Panc1 (cell line): ENCODE measurements around the gene SMG6. TPM values are rescaled to one million over a fixed set of nuclear protein-coding genes. Genes with fewer than 3 reads are reported as not detected.
A peak's percentile ranks its signal among the peaks of the same experiment; 100 is the strongest.

ENCODE experiments used
- ATAC-seq: fragments of 200-7000 bp; cut with Tn5 transposase; 2 replicates; pipeline ENCODE4 v1.9.1; 2020; ENCODE audit warnings: mild to moderate bottlenecking, moderate library complexity
- BruUV-seq: library from RNA; stranded (reverse); fragments of 400-500 nt; replicated peaks from 2 replicates; lab custom pipeline; 2021; lab: Mats Ljungman, UMichigan
- CTCF ChIA-PET: fragments of 300-600 bp; sonication (Branson Sonifier 250); formaldehyde crosslinking; loops from one replicate; lab custom pipeline; 2022; ENCODE audit warnings: antibody characterized with exemption; lab: Charles Lee
- POLR2A ChIA-PET: fragments of 300-600 bp; sonication (Branson Sonifier 250); formaldehyde crosslinking; loops from one replicate; lab custom pipeline; 2022; ENCODE audit warnings: antibody characterized with exemption; lab: Charles Lee
- DNase-seq: peaks from one replicate; pipeline ENCODE4 v3.0.0-alpha.2; 2010; ENCODE audit warnings: low read depth, low spot score
- H3K27ac ChIP-seq: 2 replicates; pipeline ENCODE4 v1.5.1; 2011; ENCODE audit warnings: mild to moderate bottlenecking, low read length, inconsistent platforms
- H3K27me3 ChIP-seq: fragments of 200-500 bp; sonication (Bioruptor generic); 2 replicates; pipeline ENCODE4 v1.6.0; 2014; ENCODE audit warnings: low read length, inconsistent platforms; ENCODE audit not compliant: control insufficient read depth, insufficient read depth
- H3K36me3 ChIP-seq: fragments of 200-500 bp; sonication (Bioruptor generic); 2 replicates; pipeline ENCODE4 v1.5.1; 2014; ENCODE audit warnings: inconsistent platforms, mild to moderate bottlenecking, low read length, moderate library complexity; ENCODE audit not compliant: control insufficient read depth, insufficient read depth
- H3K4me1 ChIP-seq: 2 replicates; pipeline ENCODE4 v1.5.1; 2011; ENCODE audit warnings: inconsistent platforms, mild to moderate bottlenecking, low read length, moderate library complexity; ENCODE audit not compliant: control insufficient read depth, insufficient read depth
- H3K4me3 ChIP-seq, 2 experiments: 2 replicates each; pipeline ENCODE4 v1.5.1; 2011 to 2012; ENCODE audit warnings: low read depth in 2 of 2, low read length in 2 of 2, mild to moderate bottlenecking in 2 of 2, inconsistent platforms in 1 of 2, moderate library complexity in 1 of 2
- H3K9me3 ChIP-seq: fragments of 200-500 bp; sonication (Bioruptor generic); 2 replicates; pipeline ENCODE4 v1.5.1; 2014; ENCODE audit warnings: low read depth, mild to moderate bottlenecking, inconsistent platforms, low read length, moderate library complexity; ENCODE audit not compliant: control insufficient read depth, insufficient read depth
- POLR2AphosphoS5 ChIP-seq: IDR thresholded peaks from 2 replicates; pipeline ENCODE4 v1.6.1; 2012; ENCODE audit warnings: mild to moderate bottlenecking, low read depth, low read length, moderate library complexity
- SIN3A ChIP-seq: IDR thresholded peaks from 2 replicates; pipeline ENCODE4 v1.6.1; 2012; ENCODE audit warnings: low read depth, mild to moderate bottlenecking, low read length, moderate library complexity, borderline replicate concordance; ENCODE audit not compliant: insufficient read depth
- TCF7L2 ChIP-seq: IDR thresholded peaks from 2 replicates; pipeline ENCODE4 v1.6.1; 2011; ENCODE audit warnings: mild to moderate bottlenecking, low read depth, low read length, inconsistent platforms
- in situ Hi-C: cut with HindIII; loops from 2 replicates; pipeline ENCODE4 v1.10.0; 2016; ENCODE audit warnings: low sequenced_read_pairs, low pct_unique_long_range_greater_than_20kb
- intact Hi-C: fragments of 100-400 bp; cut with micrococcal nuclease; formaldehyde crosslinking; loops from one replicate; pipeline ENCODE4 v1.10.0; 2022; ENCODE audit not compliant: unreplicated experiment
- total RNA-seq: library from RNA; stranded (reverse); gene quantifications from one replicate; pipeline ENCODE4 v1.2.1, GENCODE V29; 2021; ENCODE audit not compliant: unreplicated experiment
- TF ChIP-seq, protein P1 (sequence below), 2 experiments: IDR thresholded peaks; 2 replicates each; pipeline ENCODE4 v1.6.1; 2011 to 2012; ENCODE audit warnings: low read depth in 2 of 2, control low read depth in 1 of 2, low read length in 1 of 2, mild to moderate bottlenecking in 1 of 2, moderate library complexity in 1 of 2; ENCODE audit not compliant: insufficient read depth in 1 of 2
- TF ChIP-seq, protein P2 (sequence below): fragments of 450-650 bp; IDR thresholded peaks from 2 replicates; pipeline ENCODE4 v1.5.1; 2017; ENCODE audit warnings: mild to moderate bottlenecking

The SMG6 gene
- total RNA-seq, 1 experiment from 2014 or later, result 17.8 TPM

DNA sequence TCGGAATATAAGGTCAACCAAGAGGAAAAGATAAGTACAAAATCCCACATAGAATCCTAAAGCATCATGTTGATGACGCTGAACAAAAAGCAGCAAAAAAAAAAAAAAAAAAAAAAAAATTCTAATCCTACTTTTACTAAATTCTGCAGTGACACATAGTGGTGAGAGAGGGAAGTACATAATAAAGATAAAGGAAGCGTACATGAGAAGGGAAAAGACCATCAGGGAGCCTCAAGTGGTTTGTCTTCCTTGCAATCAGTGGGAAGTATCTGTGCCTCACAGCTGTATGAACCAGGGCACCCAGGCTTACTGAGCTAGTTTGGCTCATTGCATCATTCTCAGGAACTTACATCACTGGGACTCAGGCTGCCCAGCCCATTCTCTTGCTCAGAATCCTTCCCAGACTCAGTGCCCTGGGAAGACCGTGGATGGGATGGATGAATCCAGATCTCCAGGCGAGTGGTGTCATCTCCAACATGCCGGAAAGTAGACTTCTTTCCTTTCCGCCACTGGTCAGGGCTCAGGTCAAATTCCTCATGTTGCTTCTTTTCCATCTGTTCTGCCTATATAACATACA lies 21.2 kb downstream of the SMG6 start:
- Histone ChIP-seq H3K9me3 (no peaks in the 10 kb centered on the region), H3K27ac (no peak overlapping the region), H3K27me3 (no peaks in the 10 kb centered on the region), H3K4me1 (no peaks in the 10 kb centered on the region), H3K36me3 (peaks cover 15% of the 10 kb centered on the region), H3K4me3 (no peak overlapping the region)
- CTCF ChIA-PET, result interaction anchor here (0.7 kb wide), 1 partner anchor 34 kb away, joined by 12 read pairs; no protein-coding TSS in a partner anchor
- peak; percentile 65 for ATAC-seq
- no TSS peak for BruUV-seq
- POLR2A ChIA-PET, result interaction anchor here (0.6 kb wide), 1 partner anchor 42 kb away, joined by 3 read pairs; no protein-coding TSS in a partner anchor
- no peak for DNase-seq
- in situ Hi-C loops (no loop called here), intact Hi-C loops (no loop called here)
- TF ChIP-seq, protein P1, sequence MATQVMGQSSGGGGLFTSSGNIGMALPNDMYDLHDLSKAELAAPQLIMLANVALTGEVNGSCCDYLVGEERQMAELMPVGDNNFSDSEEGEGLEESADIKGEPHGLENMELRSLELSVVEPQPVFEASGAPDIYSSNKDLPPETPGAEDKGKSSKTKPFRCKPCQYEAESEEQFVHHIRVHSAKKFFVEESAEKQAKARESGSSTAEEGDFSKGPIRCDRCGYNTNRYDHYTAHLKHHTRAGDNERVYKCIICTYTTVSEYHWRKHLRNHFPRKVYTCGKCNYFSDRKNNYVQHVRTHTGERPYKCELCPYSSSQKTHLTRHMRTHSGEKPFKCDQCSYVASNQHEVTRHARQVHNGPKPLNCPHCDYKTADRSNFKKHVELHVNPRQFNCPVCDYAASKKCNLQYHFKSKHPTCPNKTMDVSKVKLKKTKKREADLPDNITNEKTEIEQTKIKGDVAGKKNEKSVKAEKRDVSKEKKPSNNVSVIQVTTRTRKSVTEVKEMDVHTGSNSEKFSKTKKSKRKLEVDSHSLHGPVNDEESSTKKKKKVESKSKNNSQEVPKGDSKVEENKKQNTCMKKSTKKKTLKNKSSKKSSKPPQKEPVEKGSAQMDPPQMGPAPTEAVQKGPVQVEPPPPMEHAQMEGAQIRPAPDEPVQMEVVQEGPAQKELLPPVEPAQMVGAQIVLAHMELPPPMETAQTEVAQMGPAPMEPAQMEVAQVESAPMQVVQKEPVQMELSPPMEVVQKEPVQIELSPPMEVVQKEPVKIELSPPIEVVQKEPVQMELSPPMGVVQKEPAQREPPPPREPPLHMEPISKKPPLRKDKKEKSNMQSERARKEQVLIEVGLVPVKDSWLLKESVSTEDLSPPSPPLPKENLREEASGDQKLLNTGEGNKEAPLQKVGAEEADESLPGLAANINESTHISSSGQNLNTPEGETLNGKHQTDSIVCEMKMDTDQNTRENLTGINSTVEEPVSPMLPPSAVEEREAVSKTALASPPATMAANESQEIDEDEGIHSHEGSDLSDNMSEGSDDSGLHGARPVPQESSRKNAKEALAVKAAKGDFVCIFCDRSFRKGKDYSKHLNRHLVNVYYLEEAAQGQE (IDR thresholded peaks at IDR 0.05; ENCODE audit: insufficient read depth in 1 of 2, low read depth in 2 of 2, low read length in 1 of 2), result no peak
- TF ChIP-seq, protein P2, sequence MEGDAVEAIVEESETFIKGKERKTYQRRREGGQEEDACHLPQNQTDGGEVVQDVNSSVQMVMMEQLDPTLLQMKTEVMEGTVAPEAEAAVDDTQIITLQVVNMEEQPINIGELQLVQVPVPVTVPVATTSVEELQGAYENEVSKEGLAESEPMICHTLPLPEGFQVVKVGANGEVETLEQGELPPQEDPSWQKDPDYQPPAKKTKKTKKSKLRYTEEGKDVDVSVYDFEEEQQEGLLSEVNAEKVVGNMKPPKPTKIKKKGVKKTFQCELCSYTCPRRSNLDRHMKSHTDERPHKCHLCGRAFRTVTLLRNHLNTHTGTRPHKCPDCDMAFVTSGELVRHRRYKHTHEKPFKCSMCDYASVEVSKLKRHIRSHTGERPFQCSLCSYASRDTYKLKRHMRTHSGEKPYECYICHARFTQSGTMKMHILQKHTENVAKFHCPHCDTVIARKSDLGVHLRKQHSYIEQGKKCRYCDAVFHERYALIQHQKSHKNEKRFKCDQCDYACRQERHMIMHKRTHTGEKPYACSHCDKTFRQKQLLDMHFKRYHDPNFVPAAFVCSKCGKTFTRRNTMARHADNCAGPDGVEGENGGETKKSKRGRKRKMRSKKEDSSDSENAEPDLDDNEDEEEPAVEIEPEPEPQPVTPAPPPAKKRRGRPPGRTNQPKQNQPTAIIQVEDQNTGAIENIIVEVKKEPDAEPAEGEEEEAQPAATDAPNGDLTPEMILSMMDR, result peak; percentile 71

DNA sequence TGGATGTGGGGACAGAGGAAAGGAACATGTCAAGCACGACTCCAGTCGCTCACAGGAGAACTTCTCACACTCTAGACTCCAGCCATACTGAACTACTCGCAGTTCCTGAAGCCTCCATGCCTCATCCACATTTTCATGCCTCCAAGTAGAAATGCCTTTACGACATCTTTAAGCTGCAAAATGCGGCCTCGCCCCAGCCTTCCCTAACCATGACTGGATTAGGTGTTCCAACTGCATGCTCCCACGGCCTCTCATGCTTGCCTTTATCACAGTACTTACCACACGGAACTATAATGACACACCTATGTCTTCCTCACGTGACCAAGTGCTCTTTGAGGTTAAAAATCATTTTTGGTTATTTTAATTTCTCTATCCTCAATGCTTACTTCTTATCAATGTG lies 23.9 kb downstream of the SMG6 start:
- Histone ChIP-seq H3K27me3 (no peaks in the 10 kb centered on the region), H3K4me1 (no peaks in the 10 kb centered on the region), H3K36me3 (peaks cover 13% of the 10 kb centered on the region), H3K9me3 (no peaks in the 10 kb centered on the region), H3K27ac (no peak overlapping the region), H3K4me3 (no peak overlapping the region)
- ChIA-PET POLR2A (no interaction called here), CTCF (no interaction called here)
- TF ChIP-seq, protein P1 (IDR thresholded peaks at IDR 0.05; ENCODE audit: insufficient read depth in 1 of 2, low read depth in 2 of 2, low read length in 1 of 2), result no peak
- TF ChIP-seq SIN3A (no peak), TCF7L2 (no peak), POLR2AphosphoS5 (no peak)
- TF ChIP-seq, protein P2, result no peak
- no peak for DNase-seq
- in situ Hi-C loops (no loop called here), intact Hi-C loops (no loop called here)
- no peak for ATAC-seq
- no TSS peak for BruUV-seq
